HCT116 (cell line): ENCODE results near the gene HSPG2. TPM values are rescaled to one million over a fixed set of nuclear protein-coding genes. Genes with fewer than 3 reads are reported as not detected.

Source experiments
- ATAC-seq: fragments of 200-7000 bp; cut with Tn5 transposase; 2 replicates; pipeline ENCODE4 v1.9.1; 2020; ENCODE audit warnings: mild to moderate bottlenecking, moderate library complexity
- BruUV-seq: library from RNA; stranded (reverse); fragments of 400-500 nt; replicated peaks from 2 replicates; lab custom pipeline; 2021; lab: Mats Ljungman, UMichigan
- CTCF ChIA-PET: fragments of 300-600 bp; sonication (Branson Sonifier 250); formaldehyde crosslinking; loops from one replicate; lab custom pipeline; 2021; ENCODE audit warnings: antibody characterized with exemption; lab: Charles Lee
- POLR2A ChIA-PET: fragments of 300-600, 350-600 bp; sonication (Branson Sonifier 250); formaldehyde crosslinking; loops from one replicate; lab custom pipeline; 2021; ENCODE audit warnings: antibody characterized with exemption; lab: Charles Lee
- RAD21 ChIA-PET, 2 experiments: fragments of 300-600 bp; sonication (Branson Sonifier 250); formaldehyde crosslinking; loops; one replicate each; lab custom pipeline; 2023; ENCODE audit warnings: low total read pairs in 2 of 2; ENCODE audit not compliant: uncharacterized antibody in 2 of 2, unreplicated experiment in 2 of 2, low non-redundant PET in 1 of 2; lab: Charles Lee
- DNase-seq: peaks from one replicate; pipeline ENCODE4 v3.0.0-alpha.2; 2010; ENCODE audit warnings: low read depth, low spot score
- H2AFZ ChIP-seq: fragments of 200-600 bp; shearing (Covaris generic), sonication (generic); 2 replicates; pipeline ENCODE4 v1.6.1; 2017; ENCODE audit warnings: low read depth, mixed run types, mixed read lengths, antibody characterized with exemption, low read length; ENCODE audit not compliant: poor library complexity, severe bottlenecking
- H3K27ac ChIP-seq: 2 replicates; pipeline ENCODE4 v1.5.1; 2012; ENCODE audit warnings: low read depth, low read length
- H3K27me3 ChIP-seq: fragments of 200-600 bp; sonication (generic); 2 replicates; pipeline ENCODE4 v1.6.1; 2016; ENCODE audit warnings: mixed run types, low read length, mixed read lengths; ENCODE audit not compliant: insufficient read depth
- H3K36me3 ChIP-seq, 2 experiments: fragments of 200-500 bp in 1 of 2; fragments of 200-600 bp in 1 of 2; sonication (Bioruptor generic) in 1 of 2; sonication (generic) in 1 of 2; 2 replicates each; pipeline versions ENCODE4 v1.5.1 to v1.6.1; 2014 to 2016; ENCODE audit warnings: low read length in 2 of 2, inconsistent platforms in 1 of 2, mixed read lengths in 1 of 2, mixed run types in 1 of 2; ENCODE audit not compliant: insufficient read depth in 2 of 2, control insufficient read depth in 1 of 2
- H3K4me1 ChIP-seq, 2 experiments: fragments of 200-600 bp in 1 of 2; sonication (generic) in 1 of 2; 2 replicates each; pipeline versions ENCODE4 v1.5.1 to v1.6.1; 2012 to 2017; ENCODE audit warnings: low read length in 2 of 2, inconsistent platforms in 1 of 2, mild to moderate bottlenecking in 1 of 2, mixed read lengths in 1 of 2, mixed run types in 1 of 2, moderate library complexity in 1 of 2; ENCODE audit not compliant: insufficient read depth in 2 of 2, control insufficient read depth in 1 of 2
- H3K4me2 ChIP-seq: fragments of 200-600 bp; sonication (generic); 2 replicates; pipeline ENCODE4 v1.6.1; 2017; ENCODE audit warnings: mixed run types, low read length, mixed read lengths
- H3K4me3 ChIP-seq, 2 experiments: fragments of 200-600 bp in 1 of 2; sonication (generic) in 1 of 2; replicated peaks in 1 of 2; 2 replicates each; pipeline ENCODE4 v1.5.1; 2011 to 2016; ENCODE audit warnings: low read length in 2 of 2, control low read depth in 1 of 2, low read depth in 1 of 2, mild to moderate bottlenecking in 1 of 2, mixed read lengths in 1 of 2, mixed run types in 1 of 2
- H3K79me2 ChIP-seq: fragments of 200-600 bp; sonication (generic); 2 replicates; pipeline ENCODE4 v1.6.1; 2017; ENCODE audit warnings: mild to moderate bottlenecking, mixed run types, low read length, moderate library complexity, mixed read lengths; ENCODE audit not compliant: insufficient read depth
- H3K9ac ChIP-seq: fragments of 200-600 bp; sonication (generic); 2 replicates; pipeline ENCODE4 v1.6.1; 2016; ENCODE audit warnings: low read length, mixed read lengths
- H3K9me2 ChIP-seq: fragments of 200-600 bp; sonication (generic), shearing (Covaris generic); 2 replicates; pipeline ENCODE4 v1.6.1; 2017; ENCODE audit warnings: mixed run types, mild to moderate bottlenecking, moderate library complexity; ENCODE audit not compliant: insufficient read depth
- H3K9me3 ChIP-seq, 2 experiments: fragments of 200-500 bp in 1 of 2; fragments of 200-600 bp in 1 of 2; sonication (Bioruptor generic) in 1 of 2; sonication (generic) in 1 of 2; 2 replicates each; pipeline ENCODE4 v1.6.1; 2014 to 2017; ENCODE audit warnings: low read length in 2 of 2, mixed read lengths in 2 of 2, inconsistent platforms in 1 of 2, low read depth in 1 of 2, mild to moderate bottlenecking in 1 of 2, mixed run types in 1 of 2, moderate library complexity in 1 of 2; ENCODE audit not compliant: control insufficient read depth in 1 of 2, insufficient read depth in 1 of 2
- H4K20me1 ChIP-seq: fragments of 200-600 bp; sonication (generic), shearing (Covaris generic); 2 replicates; pipeline ENCODE4 v1.6.1; 2017; ENCODE audit warnings: mixed run types, mild to moderate bottlenecking, moderate library complexity; ENCODE audit not compliant: insufficient read depth
- CEBPB ChIP-seq: IDR thresholded peaks from 2 replicates; pipeline ENCODE4 v1.6.1; 2012; ENCODE audit warnings: low read depth
- EGR1 ChIP-seq: IDR thresholded peaks from 2 replicates; pipeline ENCODE4 v1.6.1; 2012; ENCODE audit warnings: low read depth
- ELF1 ChIP-seq: IDR thresholded peaks from 2 replicates; pipeline ENCODE4 v1.6.1; 2012; ENCODE audit warnings: low read depth, borderline replicate concordance
- MAX ChIP-seq: IDR thresholded peaks from 2 replicates; pipeline ENCODE4 v1.6.1; 2012
- POLR2AphosphoS5 ChIP-seq: IDR thresholded peaks from 2 replicates; pipeline ENCODE4 v1.6.1; 2011; ENCODE audit warnings: mild to moderate bottlenecking, low read depth, low read length, moderate library complexity
- TCF7L2 ChIP-seq: IDR thresholded peaks from 2 replicates; pipeline ENCODE4 v1.7.0; 2011; ENCODE audit warnings: borderline replicate concordance, inconsistent platforms; ENCODE audit not compliant: insufficient read depth, insufficient read length; ENCODE audit errors: extremely low read depth
- YY1 ChIP-seq: IDR thresholded peaks from 2 replicates; pipeline ENCODE4 v1.6.1; 2011; ENCODE audit warnings: low read length, low read depth, moderate library complexity, mild to moderate bottlenecking; ENCODE audit not compliant: insufficient replicate concordance; ENCODE audit errors: extremely low read depth
- ZFX ChIP-seq: fragments of 450-650 bp; IDR thresholded peaks from 2 replicates; pipeline ENCODE4 v1.6.1; 2017
- intact Hi-C: fragments of 100-400 bp; cut with micrococcal nuclease; formaldehyde crosslinking; loops from 2 replicates; pipeline ENCODE4 v1.10.0; 2022
- total RNA-seq: library from RNA; stranded (reverse); gene quantifications from one replicate; pipeline ENCODE4 v1.2.1, GENCODE V29; 2021; ENCODE audit not compliant: unreplicated experiment

The HSPG2 gene
- total RNA-seq, 1 experiment from 2014 or later = 55.7 TPM

- Histone ChIP-seq H3K27ac (no peak overlapping the region), H3K79me2 (no peaks in the 10 kb centered on the region)
Measured at GRCh38 chr1:21896652-21897532, 40.2 kb downstream of the HSPG2 start.

GRCh38 chr1:21896026-21896425 lies 41.1 kb downstream of the HSPG2 start:
- no peaks in the 10 kb centered on the region for H4K20me1 ChIP-seq
- H3K4me1 ChIP-seq = no peaks in the 10 kb centered on the region
- RAD21 ChIA-PET = no interaction called here
- no peaks in the 10 kb centered on the region for H3K27me3 ChIP-seq
- CTCF ChIA-PET = no interaction called here
- no peak overlapping the region for H3K9ac ChIP-seq
- BruUV-seq = no TSS peak
- ATAC-seq (no peak), DNase-seq (no peak)
- H3K27ac ChIP-seq = no peak overlapping the region
- no peak overlapping the region for H3K4me3 ChIP-seq
- POLR2A ChIA-PET = no interaction called here
- no peaks in the 10 kb centered on the region for H3K9me3 ChIP-seq
- no peaks in the 10 kb centered on the region for H3K36me3 ChIP-seq
- no peak overlapping the region for H2AFZ ChIP-seq
- no peaks in the 10 kb centered on the region for H3K9me2 ChIP-seq
- TF ChIP-seq TCF7L2 = no peak
- no peak for TF ChIP-seq YY1
- no peak for TF ChIP-seq EGR1
- no peak for TF ChIP-seq ELF1
- no peak for TF ChIP-seq CEBPB
- intact Hi-C loops = no loop called here
- H3K79me2 ChIP-seq = no peaks in the 10 kb centered on the region
- H3K4me2 ChIP-seq = no peak overlapping the region

More at GRCh38 chr1:21896652-21897532, 40.2 kb downstream of the HSPG2 start:
- H2AFZ ChIP-seq = no peak overlapping the region
- H3K9me3 ChIP-seq = no peaks in the 10 kb centered on the region
- H3K4me2 ChIP-seq = no peak overlapping the region
- RAD21 ChIA-PET = no interaction called here
- no TSS peak for BruUV-seq
- ATAC-seq (0 out of 2 replicates have a peak, but pooled peaks have one; percentile 19), DNase-seq (no peak)
- H3K9me2 ChIP-seq = no peaks in the 10 kb centered on the region
- H3K27me3 ChIP-seq = no peaks in the 10 kb centered on the region
- POLR2A ChIA-PET = no interaction called here
- H3K4me1 ChIP-seq = no peaks in the 10 kb centered on the region
- no peak for TF ChIP-seq ZFX
- TF ChIP-seq MAX = no peak
- TF ChIP-seq POLR2AphosphoS5 = no peak
- intact Hi-C loops = no loop called here
- no peak overlapping the region for H3K4me3 ChIP-seq
- H4K20me1 ChIP-seq = no peaks in the 10 kb centered on the region
- no peaks in the 10 kb centered on the region for H3K36me3 ChIP-seq
- no peak overlapping the region for H3K9ac ChIP-seq
- CTCF ChIA-PET = no interaction called here
